Peyer's patch (tissue), 4 donors: ENCODE results near the gene PATE1.

Experiments used
- POLR2A ChIP-seq, 2 donors: fragments of 450-650 bp; IDR thresholded peaks; one replicate each; pipeline ENCODE4 v1.5.1; 2017; ENCODE audit warnings: antibody characterized with exemption in 2 of 2, mild to moderate bottlenecking in 2 of 2, moderate library complexity in 2 of 2
- TF ChIP-seq, protein P1 (sequence below), 6 experiments: fragments of 450-650 bp in 4 of 6; fragments of 200-600 bp in 2 of 6; sonication (generic) in 1 of 6; IDR thresholded peaks; one replicate each; pipeline ENCODE4 v1.5.1; 2017 to 2019; ENCODE audit warnings: antibody characterized with exemption in 6 of 6, mild to moderate bottlenecking in 3 of 6, moderate library complexity in 1 of 6

DNA sequence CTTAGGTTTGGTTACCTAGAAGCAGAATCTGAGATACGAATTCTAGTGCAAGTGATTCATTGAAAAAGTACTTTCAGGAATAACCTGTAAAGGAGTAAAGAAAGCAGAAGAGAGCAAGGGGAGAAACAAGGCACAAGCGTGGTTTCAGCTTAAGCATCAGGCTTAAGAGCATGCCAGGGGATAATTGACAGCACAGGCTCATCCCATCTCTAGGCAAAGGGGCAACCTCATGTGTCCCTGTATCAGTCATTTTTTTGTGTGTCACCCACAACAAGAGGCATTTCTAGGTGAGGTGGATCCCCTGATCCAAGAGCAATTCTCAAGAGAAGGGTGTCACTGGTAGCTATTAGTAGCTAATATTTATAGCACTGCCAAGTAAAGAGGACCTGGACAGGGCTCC lies 24.5 kb downstream of the PATE1 start:
- no peak for TF ChIP-seq POLR2A (IDR thresholded peaks at IDR 0.05)
- TF ChIP-seq, protein P1, sequence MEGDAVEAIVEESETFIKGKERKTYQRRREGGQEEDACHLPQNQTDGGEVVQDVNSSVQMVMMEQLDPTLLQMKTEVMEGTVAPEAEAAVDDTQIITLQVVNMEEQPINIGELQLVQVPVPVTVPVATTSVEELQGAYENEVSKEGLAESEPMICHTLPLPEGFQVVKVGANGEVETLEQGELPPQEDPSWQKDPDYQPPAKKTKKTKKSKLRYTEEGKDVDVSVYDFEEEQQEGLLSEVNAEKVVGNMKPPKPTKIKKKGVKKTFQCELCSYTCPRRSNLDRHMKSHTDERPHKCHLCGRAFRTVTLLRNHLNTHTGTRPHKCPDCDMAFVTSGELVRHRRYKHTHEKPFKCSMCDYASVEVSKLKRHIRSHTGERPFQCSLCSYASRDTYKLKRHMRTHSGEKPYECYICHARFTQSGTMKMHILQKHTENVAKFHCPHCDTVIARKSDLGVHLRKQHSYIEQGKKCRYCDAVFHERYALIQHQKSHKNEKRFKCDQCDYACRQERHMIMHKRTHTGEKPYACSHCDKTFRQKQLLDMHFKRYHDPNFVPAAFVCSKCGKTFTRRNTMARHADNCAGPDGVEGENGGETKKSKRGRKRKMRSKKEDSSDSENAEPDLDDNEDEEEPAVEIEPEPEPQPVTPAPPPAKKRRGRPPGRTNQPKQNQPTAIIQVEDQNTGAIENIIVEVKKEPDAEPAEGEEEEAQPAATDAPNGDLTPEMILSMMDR (IDR thresholded peaks at IDR 0.05) = no peak
